CD4-positive, alpha-beta T cell treated with Interferon gamma for 1 hour (primary cell): Measurements from ENCODE around the gene KRTAP4-5.
"Not testable (repeated sequence)": the region's sequence is repeated elsewhere in the genome, so short reads cannot be mapped to it uniquely, and the experiment has no call there.

Source experiments
- DNase-seq: peaks from one replicate; pipeline ENCODE4 v3.0.0-alpha.2; 2020

The KRTAP4-5 gene

GRCh38 chr17:41105347-41105746 lies 44.3 kb downstream of the KRTAP4-5 start, which contains the start of gene KRTAP4-9:
TSS of gene KRTAP4-9 (plus strand) at chr17:41105389. CDS start at chr17:41105389, 0 bp downstream.
- DNase-seq = not testable (repeated sequence)

GRCh38 chr17:41104386-41105038 lies 45.1 kb downstream of the KRTAP4-5 start:
- DNase-seq = not testable (repeated sequence)

GRCh38 chr17:41103896-41104295 lies 45.7 kb downstream of the KRTAP4-5 start:
- no peak for DNase-seq

GRCh38 chr17:41101586-41102259 lies 47.9 kb downstream of the KRTAP4-5 start, which contains the start of gene KRTAP4-16:
TSS of gene KRTAP4-16 (minus strand) at chr17:41102209. CDS start at chr17:41102209, 0 bp downstream.
- no peak for DNase-seq

GRCh38 chr17:41099682-41100480 lies 49.7 kb downstream of the KRTAP4-5 start:
- not testable (repeated sequence) for DNase-seq
